ENCODE results near the gene C22orf31. TPM values are rescaled to one million over a fixed set of nuclear protein-coding genes. Genes with fewer than 3 reads are reported as not detected.

The C22orf31 gene
- not detected in 2 replicates for total RNA-seq

GRCh38 chr22:29061773-29062172 is at the start of gene C22orf31:
C22orf31 (minus strand) TSS chr22:29061831; CDS start chr22:29061792, 39 bp downstream.

GRCh38 chr22:29072979-29073617 is 11.5 kb upstream of the C22orf31 start, which contains the start of gene KREMEN1:
KREMEN1 (plus strand) TSS chr22:29073035; CDS start chr22:29073131, 96 bp downstream.

Other genes starting within 250 kb of the C22orf31 start
- gene ZNRF3, start 178.3 kb downstream of the C22orf31 start, total RNA-seq = 3.3 and 5.6 TPM in 2 replicates
- 7.0 and 12.0 TPM in 2 replicates for gene KREMEN1, start 11.2 kb upstream of the C22orf31 start, total RNA-seq
- not detected in 2 replicates for gene EMID1, start 144.1 kb upstream of the C22orf31 start, total RNA-seq
- 21.2 and 37.4 TPM in 2 replicates for gene RHBDD3, start 206.2 kb upstream of the C22orf31 start, total RNA-seq
- 154 and 257 TPM in 2 replicates for gene EWSR1, start 206.4 kb upstream of the C22orf31 start, total RNA-seq
- gene GAS2L1, start 244.8 kb upstream of the C22orf31 start, total RNA-seq = 9.4 and 42.7 TPM in 2 replicates

All from placental pericyte (primary cell).